Measurements from ENCODE around the gene ASB16.
"Not testable (repeated sequence)": the region's sequence is repeated elsewhere in the genome, so short reads cannot be mapped to it uniquely, and the experiment has no call there.

DNA sequence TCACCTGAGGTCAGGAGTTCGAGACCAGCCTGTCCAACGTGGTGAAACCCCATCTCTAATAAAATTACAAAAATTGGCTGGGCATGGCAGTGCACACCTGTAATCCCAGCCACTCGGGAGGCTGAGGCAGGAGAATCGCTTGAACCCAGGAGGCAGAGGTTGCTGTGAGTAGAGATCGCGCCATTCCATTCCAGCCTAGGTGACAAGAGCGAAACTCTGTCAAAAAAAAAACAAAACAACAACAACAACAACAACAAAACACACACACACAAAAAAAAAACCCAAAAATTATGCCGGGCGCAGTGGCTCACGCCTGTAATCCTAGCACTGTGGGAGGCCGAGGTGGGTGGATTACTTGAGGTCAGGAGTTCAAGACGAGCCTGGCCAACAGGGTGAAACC lies 39.1 kb upstream of the ASB16 start:
- not testable (repeated sequence) for TF ChIP-seq POLR2AphosphoS5 (IDR thresholded peaks at IDR 0.05); EZH2 (IDR thresholded peaks at IDR 0.05; ENCODE audit: borderline replicate concordance, insufficient read depth, low read length, poor library complexity, severe bottlenecking); TAF1 (IDR thresholded peaks at IDR 0.05; ENCODE audit: low read depth)
- TF ChIP-seq, protein P1, sequence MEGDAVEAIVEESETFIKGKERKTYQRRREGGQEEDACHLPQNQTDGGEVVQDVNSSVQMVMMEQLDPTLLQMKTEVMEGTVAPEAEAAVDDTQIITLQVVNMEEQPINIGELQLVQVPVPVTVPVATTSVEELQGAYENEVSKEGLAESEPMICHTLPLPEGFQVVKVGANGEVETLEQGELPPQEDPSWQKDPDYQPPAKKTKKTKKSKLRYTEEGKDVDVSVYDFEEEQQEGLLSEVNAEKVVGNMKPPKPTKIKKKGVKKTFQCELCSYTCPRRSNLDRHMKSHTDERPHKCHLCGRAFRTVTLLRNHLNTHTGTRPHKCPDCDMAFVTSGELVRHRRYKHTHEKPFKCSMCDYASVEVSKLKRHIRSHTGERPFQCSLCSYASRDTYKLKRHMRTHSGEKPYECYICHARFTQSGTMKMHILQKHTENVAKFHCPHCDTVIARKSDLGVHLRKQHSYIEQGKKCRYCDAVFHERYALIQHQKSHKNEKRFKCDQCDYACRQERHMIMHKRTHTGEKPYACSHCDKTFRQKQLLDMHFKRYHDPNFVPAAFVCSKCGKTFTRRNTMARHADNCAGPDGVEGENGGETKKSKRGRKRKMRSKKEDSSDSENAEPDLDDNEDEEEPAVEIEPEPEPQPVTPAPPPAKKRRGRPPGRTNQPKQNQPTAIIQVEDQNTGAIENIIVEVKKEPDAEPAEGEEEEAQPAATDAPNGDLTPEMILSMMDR (IDR thresholded peaks at IDR 0.05; ENCODE audit: poor library complexity, severe bottlenecking), result not testable (repeated sequence)
- TF ChIP-seq, protein P2, sequence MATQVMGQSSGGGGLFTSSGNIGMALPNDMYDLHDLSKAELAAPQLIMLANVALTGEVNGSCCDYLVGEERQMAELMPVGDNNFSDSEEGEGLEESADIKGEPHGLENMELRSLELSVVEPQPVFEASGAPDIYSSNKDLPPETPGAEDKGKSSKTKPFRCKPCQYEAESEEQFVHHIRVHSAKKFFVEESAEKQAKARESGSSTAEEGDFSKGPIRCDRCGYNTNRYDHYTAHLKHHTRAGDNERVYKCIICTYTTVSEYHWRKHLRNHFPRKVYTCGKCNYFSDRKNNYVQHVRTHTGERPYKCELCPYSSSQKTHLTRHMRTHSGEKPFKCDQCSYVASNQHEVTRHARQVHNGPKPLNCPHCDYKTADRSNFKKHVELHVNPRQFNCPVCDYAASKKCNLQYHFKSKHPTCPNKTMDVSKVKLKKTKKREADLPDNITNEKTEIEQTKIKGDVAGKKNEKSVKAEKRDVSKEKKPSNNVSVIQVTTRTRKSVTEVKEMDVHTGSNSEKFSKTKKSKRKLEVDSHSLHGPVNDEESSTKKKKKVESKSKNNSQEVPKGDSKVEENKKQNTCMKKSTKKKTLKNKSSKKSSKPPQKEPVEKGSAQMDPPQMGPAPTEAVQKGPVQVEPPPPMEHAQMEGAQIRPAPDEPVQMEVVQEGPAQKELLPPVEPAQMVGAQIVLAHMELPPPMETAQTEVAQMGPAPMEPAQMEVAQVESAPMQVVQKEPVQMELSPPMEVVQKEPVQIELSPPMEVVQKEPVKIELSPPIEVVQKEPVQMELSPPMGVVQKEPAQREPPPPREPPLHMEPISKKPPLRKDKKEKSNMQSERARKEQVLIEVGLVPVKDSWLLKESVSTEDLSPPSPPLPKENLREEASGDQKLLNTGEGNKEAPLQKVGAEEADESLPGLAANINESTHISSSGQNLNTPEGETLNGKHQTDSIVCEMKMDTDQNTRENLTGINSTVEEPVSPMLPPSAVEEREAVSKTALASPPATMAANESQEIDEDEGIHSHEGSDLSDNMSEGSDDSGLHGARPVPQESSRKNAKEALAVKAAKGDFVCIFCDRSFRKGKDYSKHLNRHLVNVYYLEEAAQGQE (IDR thresholded peaks at IDR 0.05; ENCODE audit: borderline replicate concordance), result not testable (repeated sequence)
